GM20431 (cell line): Measurements from ENCODE around the gene NEAT1.

Experiments used
- in situ Hi-C: fragments of 300-500 bp; cut with MseI, MboI; formaldehyde crosslinking; loops from one replicate; pipeline ENCODE4 v1.15.0; 2020; ENCODE audit warnings: low sequenced_read_pairs; ENCODE audit not compliant: unreplicated experiment

Gene NEAT1

DNA sequence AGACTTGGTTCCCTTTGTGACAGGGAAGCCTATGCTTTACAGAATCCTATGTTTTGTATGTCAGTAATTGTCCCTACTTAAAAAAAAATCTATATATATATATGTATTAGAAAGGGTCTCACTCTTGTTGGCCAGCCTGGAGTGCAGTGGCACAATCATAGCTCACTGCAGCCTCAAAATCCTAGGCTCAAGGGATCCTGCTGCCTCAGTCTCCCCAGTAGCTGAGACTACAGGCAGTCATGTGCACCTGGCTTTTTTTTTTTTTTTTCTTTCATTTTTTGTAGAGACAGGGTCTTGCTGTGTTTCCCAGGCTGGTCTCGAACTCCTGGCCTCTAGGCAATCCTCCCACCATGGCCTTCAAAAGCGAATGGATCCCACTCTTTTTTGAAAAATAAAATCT, 2.1 kb upstream of the NEAT1 start:
- in situ Hi-C loops: no loop called here

GRCh38 chr11:65420979-65421793, 1.4 kb upstream of the NEAT1 start:
- in situ Hi-C loops: no loop called here

DNA sequence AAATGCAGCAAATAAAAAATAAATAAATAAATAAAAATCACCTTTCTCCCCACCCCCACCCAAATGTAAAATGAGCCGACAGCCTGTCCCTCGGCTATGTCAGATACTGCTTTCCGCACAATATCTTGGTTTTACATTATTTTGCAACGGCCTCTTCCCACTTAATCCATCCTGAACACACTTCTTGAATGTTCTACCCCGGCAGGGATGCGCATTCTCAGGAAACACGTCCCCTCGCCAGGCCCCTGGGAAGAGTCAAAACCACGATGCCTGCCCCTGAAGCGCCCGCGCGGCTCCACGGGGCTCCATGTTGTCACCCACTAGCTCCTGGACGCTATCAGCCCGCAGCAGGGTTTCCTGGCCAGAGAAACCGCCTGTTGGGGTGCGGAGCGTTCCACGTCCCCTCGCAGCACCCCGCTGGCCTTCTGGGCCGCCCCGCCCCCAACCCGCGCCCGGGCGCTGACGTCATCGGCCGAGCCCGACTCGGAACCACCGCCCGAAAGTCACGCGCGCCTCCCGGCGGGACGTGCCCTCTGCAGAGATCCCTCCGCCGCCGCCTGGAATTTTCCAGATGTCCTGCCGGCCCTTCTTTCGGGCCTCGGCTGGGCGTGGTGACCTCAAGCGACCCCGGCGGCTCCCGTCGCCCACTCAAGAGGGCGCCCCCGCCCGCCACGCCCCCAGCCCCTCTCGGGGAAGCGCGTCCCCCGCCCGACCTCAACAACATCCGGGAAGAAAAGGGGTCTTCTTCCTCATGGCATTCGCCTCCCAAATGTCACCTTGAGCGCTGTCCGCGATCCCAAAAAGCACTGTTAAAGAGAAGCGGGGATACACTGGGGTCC, 585 bp upstream of the NEAT1 start:
- in situ Hi-C loops: no loop called here

GRCh38 chr11:65423516-65424204, 1.1 kb downstream of the NEAT1 start:
- in situ Hi-C loops: no loop called here

GRCh38 chr11:65424205-65425104, 1.9 kb downstream of the NEAT1 start:
- in situ Hi-C loops: no loop called here

- in situ Hi-C loops: no loop called here
Observed at GRCh38 chr11:65425105-65425970, 2.7 kb downstream of the NEAT1 start.

GRCh38 chr11:65425971-65426838, 3.6 kb downstream of the NEAT1 start:
- in situ Hi-C loops: no loop called here

DNA sequence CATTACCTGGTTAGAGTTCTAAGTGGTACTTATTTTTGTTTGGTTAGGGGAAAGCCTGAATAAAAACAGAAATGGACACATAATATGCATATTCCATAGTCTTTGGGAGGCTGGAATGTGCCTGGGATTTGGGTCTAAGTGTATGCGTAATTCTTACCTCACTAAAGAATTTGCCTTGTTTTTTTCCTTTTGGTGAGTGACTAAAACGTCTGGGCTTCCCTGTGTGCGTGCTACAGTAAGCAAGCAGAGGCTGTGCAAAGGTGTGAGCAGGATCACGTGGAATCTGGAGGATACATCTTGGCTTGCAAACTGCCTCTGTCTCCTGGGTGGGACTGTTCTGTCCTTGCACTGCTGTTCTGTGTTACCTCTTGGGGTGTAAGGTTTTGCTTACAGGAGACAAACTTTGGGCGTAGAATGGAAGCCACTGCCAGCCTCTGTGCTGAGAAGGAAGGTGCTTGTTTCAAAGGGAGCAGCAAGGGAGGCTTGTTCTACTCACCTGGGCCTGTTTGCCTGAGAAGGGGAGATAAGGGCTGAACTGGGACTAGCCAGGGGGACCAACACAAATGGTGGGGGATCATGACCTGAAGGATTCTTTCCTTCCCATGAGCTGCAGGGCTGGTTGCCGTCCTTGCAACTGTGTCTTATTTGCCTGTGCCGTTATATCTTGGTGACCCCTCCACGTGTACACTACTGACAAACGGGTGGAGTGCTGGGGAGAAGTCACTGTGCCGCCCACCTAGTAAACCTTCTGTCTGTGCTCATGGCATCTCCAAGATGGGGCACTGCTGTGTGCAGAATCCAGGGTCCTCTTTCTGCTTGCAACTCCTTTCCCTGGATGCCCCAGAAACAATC, 4.5 kb downstream of the NEAT1 start:
- in situ Hi-C loops: no loop called here

- in situ Hi-C loops: no loop called here
Observed at GRCh38 chr11:65427691-65428577, 5.3 kb downstream of the NEAT1 start.

GRCh38 chr11:65428578-65429067, 6.0 kb downstream of the NEAT1 start:
- in situ Hi-C loops: no loop called here

- in situ Hi-C loops: no loop called here
Observed at GRCh38 chr11:65429068-65429681, 6.6 kb downstream of the NEAT1 start.

- in situ Hi-C loops: no loop called here
Observed at GRCh38 chr11:65429724-65430405, 7.3 kb downstream of the NEAT1 start.

DNA sequence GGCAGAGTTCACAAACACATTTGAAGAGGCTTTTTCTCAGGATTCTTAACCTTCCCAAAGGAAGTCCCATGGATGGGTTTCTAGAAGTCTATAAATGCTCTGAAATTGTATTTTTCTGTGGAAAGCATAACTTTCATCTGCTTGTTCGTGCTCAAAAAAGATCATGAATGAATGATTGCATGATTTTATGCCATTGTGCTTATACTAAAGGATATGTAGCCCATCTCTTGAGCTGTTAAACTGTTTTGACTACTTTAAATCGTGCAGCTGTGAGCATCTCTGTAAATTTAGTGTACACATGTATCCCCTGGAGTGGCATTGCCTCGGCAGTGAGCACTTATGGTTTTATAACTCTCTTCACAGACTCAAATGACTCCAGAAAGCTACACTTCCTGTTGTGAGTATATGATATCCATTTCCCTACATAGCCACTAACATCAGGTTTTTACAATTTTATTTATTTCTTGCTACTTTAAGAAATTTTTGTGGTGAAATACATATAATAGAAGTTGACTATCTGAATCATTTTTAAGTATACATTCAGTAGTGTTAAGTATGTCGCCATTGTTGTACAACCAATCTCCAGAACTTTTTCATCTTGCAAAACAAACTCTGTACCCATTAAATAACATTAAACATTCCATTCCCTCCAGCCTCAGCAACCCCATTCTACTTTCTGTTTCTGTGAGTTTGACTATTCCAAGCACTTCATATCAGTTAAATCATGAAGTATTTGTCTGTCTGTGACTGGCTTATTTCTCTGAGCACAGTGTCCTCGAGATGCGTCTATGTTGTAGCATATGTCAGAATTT, 8.0 kb downstream of the NEAT1 start:
- in situ Hi-C loops: no loop called here

GRCh38 chr11:65431451-65432099, 9.0 kb downstream of the NEAT1 start:
- in situ Hi-C loops: no loop called here
